ENCODE data around the gene C1RL. TPM values are rescaled to one million over a fixed set of nuclear protein-coding genes. Genes with fewer than 3 reads are reported as not detected.

The C1RL gene
- total and polyA plus RNA-seq, 4 donors, result 67.5 to 188 (median 124) TPM

DNA sequence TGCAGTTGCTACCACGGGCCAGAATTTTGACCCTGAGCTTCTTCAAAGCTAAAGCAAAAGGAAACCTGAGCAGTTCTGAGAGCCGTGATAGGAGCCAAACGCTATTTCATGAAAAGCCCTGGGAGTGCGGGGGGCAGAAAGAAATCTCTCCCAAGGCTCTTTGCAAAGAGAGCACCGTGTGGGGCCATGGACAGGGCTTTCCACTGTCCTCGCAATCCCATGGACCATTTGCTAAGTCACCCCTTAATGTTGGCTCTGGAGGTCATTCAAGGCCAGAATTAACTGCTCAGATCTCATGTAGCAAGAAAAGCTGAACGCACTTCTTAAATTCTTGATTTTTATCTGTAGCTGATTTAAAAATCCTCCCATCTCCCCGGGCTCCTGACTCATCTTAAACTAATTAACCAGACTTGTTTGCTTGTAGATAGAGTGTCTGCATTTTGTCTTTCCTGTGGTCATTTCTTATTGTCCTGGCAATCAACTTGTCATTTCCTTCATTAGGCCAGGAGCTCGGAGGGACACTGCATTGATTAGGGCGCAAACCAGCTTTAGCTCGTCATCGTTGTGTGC, 46.0 kb upstream of the C1RL start:
- H3K9me3 ChIP-seq (ENCODE audit: control insufficient read depth in 4 of 4, low read length in 3 of 4), result no peaks in the 10 kb centered on the region
- no peak overlapping the region for H3K4me3 ChIP-seq (ENCODE audit: low read depth in 1 of 3, low read length in 3 of 3)
- H3K27ac ChIP-seq (ENCODE audit: low read depth in 1 of 2, low read length in 2 of 2), result no peak overlapping the region
- H3K4me1 ChIP-seq (ENCODE audit: control insufficient read depth in 4 of 4, insufficient read depth in 4 of 4, low read length in 3 of 4), result peaks cover 2 to 42% (median 38%) of the 10 kb centered on the region in 4 donors
- no peak for TF ChIP-seq RXRA (IDR thresholded peaks at IDR 0.05)
- no peak for TF ChIP-seq FOXA1 (IDR thresholded peaks at IDR 0.05)
- TF ChIP-seq, protein P1, sequence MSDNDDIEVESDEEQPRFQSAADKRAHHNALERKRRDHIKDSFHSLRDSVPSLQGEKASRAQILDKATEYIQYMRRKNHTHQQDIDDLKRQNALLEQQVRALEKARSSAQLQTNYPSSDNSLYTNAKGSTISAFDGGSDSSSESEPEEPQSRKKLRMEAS (IDR thresholded peaks at IDR 0.05), result no peak
- TF ChIP-seq JUND (IDR thresholded peaks at IDR 0.05), result peak in 1 of 2 donors; percentile 7
- no peak for TF ChIP-seq RAD21 (IDR thresholded peaks at IDR 0.05)
- no peak overlapping the region for H3K9ac ChIP-seq (ENCODE audit: low read depth in 1 of 2, low read length in 2 of 2)
- H3K36me3 ChIP-seq (ENCODE audit: control insufficient read depth in 4 of 4, insufficient read depth in 3 of 4, low read depth in 1 of 4, low read length in 3 of 4), result peaks cover 4 to 16% (median 12%) of the 10 kb centered on the region in 4 donors
- H3K27me3 ChIP-seq (ENCODE audit: control insufficient read depth in 4 of 4, insufficient read depth in 4 of 4, low read length in 3 of 4), result no peaks in the 10 kb centered on the region
- WGBS, result 74% methylated on average over 12 of the region's 12 CpGs
- no peak for DNase-seq (ENCODE audit: low spot score)

DNA sequence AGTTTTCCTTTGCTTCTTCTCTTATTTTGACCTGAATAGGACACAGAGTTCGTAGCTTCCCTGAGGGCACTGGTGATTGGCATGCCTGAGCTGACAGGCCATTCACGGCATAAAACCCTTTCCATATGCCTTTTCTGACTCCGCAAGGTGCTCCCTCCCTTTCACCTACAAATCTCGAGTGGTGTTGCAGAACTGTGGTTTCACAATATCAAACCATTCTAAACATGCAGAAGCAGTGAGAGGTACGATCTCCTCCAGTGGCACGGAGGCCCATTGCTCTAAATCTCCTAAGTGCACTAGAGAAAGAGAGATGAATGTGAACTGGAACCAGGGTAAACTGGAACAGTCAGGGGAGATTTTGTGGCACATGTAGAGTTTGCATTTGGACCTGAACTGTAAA, 45.0 kb upstream of the C1RL start:
- Histone ChIP-seq H3K36me3 (ENCODE audit: control insufficient read depth in 4 of 4, insufficient read depth in 3 of 4, low read depth in 1 of 4, low read length in 3 of 4) (peaks cover 4 to 25% (median 21%) of the 10 kb centered on the region in 4 donors), H3K27ac (ENCODE audit: low read depth in 1 of 2, low read length in 2 of 2) (no peak overlapping the region), H3K9me3 (ENCODE audit: control insufficient read depth in 4 of 4, low read length in 3 of 4) (no peaks in the 10 kb centered on the region), H3K9ac (ENCODE audit: low read depth in 1 of 2, low read length in 2 of 2) (no peak overlapping the region), H3K4me1 (ENCODE audit: control insufficient read depth in 4 of 4, insufficient read depth in 4 of 4, low read length in 3 of 4) (peaks cover 2 to 42% (median 38%) of the 10 kb centered on the region in 4 donors), H3K27me3 (ENCODE audit: control insufficient read depth in 4 of 4, insufficient read depth in 4 of 4, low read length in 3 of 4) (no peaks in the 10 kb centered on the region), H3K4me3 (ENCODE audit: low read depth in 1 of 3, low read length in 3 of 3) (no peak overlapping the region)
- 55% methylated on average over 6 of the region's 6 CpGs for WGBS
- TF ChIP-seq TAF1 (conservative IDR thresholded peaks at IDR 0.05) (no peak), RXRA (IDR thresholded peaks at IDR 0.05) (peak; percentile 10 to 40)
- no peak for DNase-seq (ENCODE audit: low spot score)

DNA sequence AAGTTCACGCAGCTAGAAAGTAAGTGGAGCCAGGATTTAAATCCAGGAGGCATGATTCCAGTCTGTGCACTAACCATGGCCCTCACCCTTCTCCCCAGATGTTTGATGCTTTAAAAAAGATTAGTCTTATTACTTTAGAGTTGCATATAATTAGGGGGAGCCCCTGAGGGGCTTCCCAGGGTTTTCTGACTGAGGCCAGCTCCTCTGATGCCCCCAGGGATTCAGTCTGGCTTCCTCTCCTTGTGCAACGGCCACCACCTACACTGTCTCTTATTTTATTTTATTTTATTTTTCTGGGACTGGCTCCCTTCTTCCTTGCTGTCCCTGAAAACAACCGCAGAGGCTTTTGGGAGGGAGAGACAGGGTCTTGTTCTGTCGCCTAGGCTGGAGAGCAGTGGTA, 43.8 kb upstream of the C1RL start:
- Histone ChIP-seq H3K9ac (ENCODE audit: low read depth in 1 of 2, low read length in 2 of 2) (no peak overlapping the region), H3K36me3 (ENCODE audit: control insufficient read depth in 4 of 4, insufficient read depth in 3 of 4, low read depth in 1 of 4, low read length in 3 of 4) (peaks cover 7 to 32% (median 31%) of the 10 kb centered on the region in 4 donors), H3K27me3 (ENCODE audit: control insufficient read depth in 4 of 4, insufficient read depth in 4 of 4, low read length in 3 of 4) (no peaks in the 10 kb centered on the region), H3K27ac (ENCODE audit: low read depth in 1 of 2, low read length in 2 of 2) (no peak overlapping the region), H3K4me3 (ENCODE audit: low read depth in 1 of 3, low read length in 3 of 3) (no peak overlapping the region), H3K4me1 (ENCODE audit: control insufficient read depth in 4 of 4, insufficient read depth in 4 of 4, low read length in 3 of 4) (peaks cover 0 to 42% (median 38%) of the 10 kb centered on the region in 4 donors), H3K9me3 (ENCODE audit: control insufficient read depth in 4 of 4, low read length in 3 of 4) (no peaks in the 10 kb centered on the region)
- 90% methylated on average over 4 of the region's 4 CpGs for WGBS
- no peak for DNase-seq (ENCODE audit: low spot score)
- TF ChIP-seq SP1 (IDR thresholded peaks at IDR 0.05) (no peak), RAD21 (IDR thresholded peaks at IDR 0.05) (no peak), TAF1 (conservative IDR thresholded peaks at IDR 0.05) (no peak), HNF4A (conservative IDR thresholded peaks at IDR 0.05) (no peak)
- TF ChIP-seq, protein P2, sequence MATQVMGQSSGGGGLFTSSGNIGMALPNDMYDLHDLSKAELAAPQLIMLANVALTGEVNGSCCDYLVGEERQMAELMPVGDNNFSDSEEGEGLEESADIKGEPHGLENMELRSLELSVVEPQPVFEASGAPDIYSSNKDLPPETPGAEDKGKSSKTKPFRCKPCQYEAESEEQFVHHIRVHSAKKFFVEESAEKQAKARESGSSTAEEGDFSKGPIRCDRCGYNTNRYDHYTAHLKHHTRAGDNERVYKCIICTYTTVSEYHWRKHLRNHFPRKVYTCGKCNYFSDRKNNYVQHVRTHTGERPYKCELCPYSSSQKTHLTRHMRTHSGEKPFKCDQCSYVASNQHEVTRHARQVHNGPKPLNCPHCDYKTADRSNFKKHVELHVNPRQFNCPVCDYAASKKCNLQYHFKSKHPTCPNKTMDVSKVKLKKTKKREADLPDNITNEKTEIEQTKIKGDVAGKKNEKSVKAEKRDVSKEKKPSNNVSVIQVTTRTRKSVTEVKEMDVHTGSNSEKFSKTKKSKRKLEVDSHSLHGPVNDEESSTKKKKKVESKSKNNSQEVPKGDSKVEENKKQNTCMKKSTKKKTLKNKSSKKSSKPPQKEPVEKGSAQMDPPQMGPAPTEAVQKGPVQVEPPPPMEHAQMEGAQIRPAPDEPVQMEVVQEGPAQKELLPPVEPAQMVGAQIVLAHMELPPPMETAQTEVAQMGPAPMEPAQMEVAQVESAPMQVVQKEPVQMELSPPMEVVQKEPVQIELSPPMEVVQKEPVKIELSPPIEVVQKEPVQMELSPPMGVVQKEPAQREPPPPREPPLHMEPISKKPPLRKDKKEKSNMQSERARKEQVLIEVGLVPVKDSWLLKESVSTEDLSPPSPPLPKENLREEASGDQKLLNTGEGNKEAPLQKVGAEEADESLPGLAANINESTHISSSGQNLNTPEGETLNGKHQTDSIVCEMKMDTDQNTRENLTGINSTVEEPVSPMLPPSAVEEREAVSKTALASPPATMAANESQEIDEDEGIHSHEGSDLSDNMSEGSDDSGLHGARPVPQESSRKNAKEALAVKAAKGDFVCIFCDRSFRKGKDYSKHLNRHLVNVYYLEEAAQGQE (IDR thresholded peaks at IDR 0.05), result no peak

DNA sequence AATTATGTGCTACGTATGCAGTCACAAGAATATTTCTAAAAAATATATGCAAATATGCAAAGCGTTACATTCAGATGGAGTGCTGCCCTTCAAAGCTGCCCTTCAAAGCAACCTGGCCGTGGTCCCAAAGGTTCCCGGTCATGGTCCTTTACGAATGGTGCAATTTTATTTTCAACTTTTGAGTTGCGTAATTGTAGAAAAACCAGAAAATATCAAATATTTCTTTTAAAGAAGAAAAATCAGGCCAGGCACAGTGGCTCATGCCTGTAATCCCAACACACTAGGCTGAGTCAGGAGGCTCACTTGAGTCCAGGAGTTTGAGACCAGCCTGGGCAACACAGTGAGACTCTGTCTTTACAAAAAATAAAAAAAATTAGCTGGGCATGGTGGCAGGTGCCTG, 42.5 kb upstream of the C1RL start:
- Histone ChIP-seq H3K9me3 (ENCODE audit: control insufficient read depth in 4 of 4, low read length in 3 of 4) (no peaks in the 10 kb centered on the region), H3K4me1 (ENCODE audit: control insufficient read depth in 4 of 4, insufficient read depth in 4 of 4, low read length in 3 of 4) (peaks cover 0 to 47% (median 42%) of the 10 kb centered on the region in 4 donors), H3K27me3 (ENCODE audit: control insufficient read depth in 4 of 4, insufficient read depth in 4 of 4, low read length in 3 of 4) (no peaks in the 10 kb centered on the region), H3K36me3 (ENCODE audit: control insufficient read depth in 4 of 4, insufficient read depth in 3 of 4, low read depth in 1 of 4, low read length in 3 of 4) (peaks cover 4 to 31% (median 27%) of the 10 kb centered on the region in 4 donors), H3K9ac (ENCODE audit: low read depth in 1 of 2, low read length in 2 of 2) (no peak overlapping the region), H3K4me3 (ENCODE audit: low read depth in 1 of 3, low read length in 3 of 3) (no peak overlapping the region), H3K27ac (ENCODE audit: low read depth in 1 of 2, low read length in 2 of 2) (peak overlapping the region; percentile 22 to 27)
- no peak for DNase-seq (ENCODE audit: low spot score)
- WGBS, result 40% methylated on average over 6 of the region's 6 CpGs
- TF ChIP-seq, protein P2 (IDR thresholded peaks at IDR 0.05), result no peak
- TF ChIP-seq YY1 (IDR thresholded peaks at IDR 0.05) (peak; percentile 14), EGR1 (IDR thresholded peaks at IDR 0.05; ENCODE audit: low read depth in 2 of 2) (no peak), NR2F2 (IDR thresholded peaks at IDR 0.05) (no peak), HNF4G (IDR thresholded peaks at IDR 0.05) (peak; percentile 51), FOXA2 (IDR thresholded peaks at IDR 0.05) (no peak)
- TF ChIP-seq, protein P1 (IDR thresholded peaks at IDR 0.05), result peak; percentile 43
